GM12891 (cell line): Measurements from ENCODE around the gene C11orf24.

Experiments
- PAX5 ChIP-seq: IDR thresholded peaks from 2 replicates; pipeline ENCODE4 v1.6.1; 2011; ENCODE audit warnings: low read length, moderate library complexity, mild to moderate bottlenecking; ENCODE audit not compliant: insufficient read depth, severe bottlenecking
- POLR2A ChIP-seq: IDR thresholded peaks from 2 replicates; pipeline ENCODE4 v1.6.1; 2011; ENCODE audit warnings: low read depth, low read length, control low read depth
- POLR2AphosphoS5 ChIP-seq: IDR thresholded peaks from 2 replicates; pipeline ENCODE4 v1.6.1; 2011; ENCODE audit warnings: low read depth, low read length, control low read depth
- SPI1 ChIP-seq: IDR thresholded peaks from 2 replicates; pipeline ENCODE4 v1.6.1; 2011; ENCODE audit warnings: low read depth, low read length, control low read depth
- TAF1 ChIP-seq: IDR thresholded peaks from 2 replicates; pipeline ENCODE4 v1.6.1; 2011; ENCODE audit warnings: low read depth, low read length, control low read depth

DNA sequence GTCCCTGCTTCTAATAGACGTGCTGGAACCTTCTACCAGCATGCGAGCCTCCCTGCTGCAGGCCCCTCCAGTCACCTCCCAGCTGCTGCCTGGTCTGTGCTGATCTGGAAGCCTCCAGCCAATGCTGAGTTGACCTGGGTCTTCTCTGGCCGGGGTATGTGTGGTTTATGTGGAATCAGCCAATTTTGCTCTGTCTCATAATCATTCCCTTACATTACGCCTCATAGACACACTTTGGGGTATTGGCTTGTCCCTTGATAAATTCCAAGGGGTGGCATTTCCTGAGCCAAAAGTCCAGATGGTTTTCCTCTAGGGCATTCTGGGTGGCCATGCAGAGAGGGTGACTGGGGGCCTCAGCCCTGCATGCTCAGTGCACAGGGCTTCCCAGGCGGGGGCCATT lies 50.4 kb downstream of the C11orf24 start:
- no peak for TF ChIP-seq POLR2A
- no peak for TF ChIP-seq POLR2AphosphoS5
- TF ChIP-seq SPI1, result no peak
- TF ChIP-seq TAF1, result no peak
- TF ChIP-seq PAX5, result no peak
